GM19438 (cell line): ENCODE results near the gene KCTD19.
"Not testable (repeated sequence)": the region's sequence is repeated elsewhere in the genome, so short reads cannot be mapped to it uniquely, and the experiment has no call there.

Experiments
- ATAC-seq: cut with Tn5 transposase; IDR thresholded peaks from one replicate; pipeline ENCODE4 v1.9.1; 2021; ENCODE audit warnings: low read depth; ENCODE audit not compliant: unreplicated experiment

The KCTD19 gene

DNA sequence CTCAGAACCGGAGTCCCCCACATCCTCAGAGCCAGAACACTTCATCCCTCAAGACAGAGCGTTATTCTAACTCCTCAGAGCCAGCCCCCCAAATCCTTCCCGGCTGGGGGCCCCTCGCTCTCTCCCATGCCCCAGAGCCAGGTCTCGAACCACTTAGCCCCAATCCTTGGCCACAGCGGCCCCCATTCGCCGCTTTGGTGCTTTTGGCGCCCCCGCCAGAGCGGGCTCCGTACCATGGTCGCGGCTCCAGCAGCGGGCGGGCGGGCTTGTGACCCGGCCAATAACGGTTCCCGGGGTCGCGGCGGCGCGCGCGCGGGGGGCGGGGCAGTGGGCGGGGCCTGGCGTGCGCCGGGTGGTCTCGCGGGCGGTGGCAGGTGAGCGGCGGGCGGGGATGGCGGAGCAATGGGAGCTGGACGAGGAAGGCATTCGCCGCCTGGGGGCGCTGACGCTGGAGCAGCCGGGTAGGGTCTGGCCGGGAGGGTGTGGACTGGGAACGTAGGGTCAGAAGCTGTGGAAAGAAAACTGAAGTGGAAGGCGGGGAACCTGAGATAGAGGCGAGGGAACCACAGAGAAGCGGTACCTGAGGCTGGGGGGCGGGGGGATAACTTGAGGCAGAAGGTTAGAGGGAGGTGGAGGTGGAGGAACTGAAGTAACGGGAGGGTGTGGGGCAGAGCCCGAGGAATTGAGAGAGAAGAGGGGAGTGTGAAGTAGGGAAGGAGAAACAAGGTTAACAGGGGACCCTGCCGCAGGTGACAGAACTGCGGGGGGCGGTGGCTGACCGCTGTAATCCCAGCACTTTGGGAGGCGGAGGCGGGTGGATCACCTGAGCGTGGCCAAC is at the start of gene KCTD19, which contains the start of gene LRRC36:
Gene KCTD19, minus strand, starts transcription at position 270 of the 838 bp plus-strand sequence. Its CDS starts 34 bp downstream, at position 236.
Gene LRRC36, plus strand, starts transcription at position 344 of the 838 bp plus-strand sequence. Its CDS starts 48 bp downstream, at position 392.
- no peak for ATAC-seq

GRCh38 chr16:67376012-67376411 is 49.5 kb upstream of the KCTD19 start:
- ATAC-seq: not testable (repeated sequence)

GRCh38 chr16:67372664-67373063 is 46.1 kb upstream of the KCTD19 start:
- no peak for ATAC-seq

DNA sequence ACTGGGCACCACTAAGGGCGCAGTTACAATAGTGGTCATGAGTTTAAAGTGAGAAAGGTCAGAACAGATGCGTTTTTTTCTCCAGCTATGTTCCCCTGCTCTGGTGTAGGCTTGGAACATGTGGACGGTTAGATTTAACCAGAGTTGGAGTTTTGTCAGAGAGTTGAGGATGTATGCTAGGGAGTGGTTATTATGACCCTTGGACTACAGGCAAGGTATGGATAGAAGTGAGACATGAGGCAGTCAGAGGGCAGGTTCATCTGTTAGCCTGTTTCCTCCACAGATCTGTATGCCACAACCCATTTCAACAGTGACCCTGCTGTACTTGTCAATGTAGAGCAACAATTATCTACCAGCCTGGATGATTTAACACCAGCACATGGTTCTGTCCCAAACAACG is 44.1 kb upstream of the KCTD19 start:
- no peak for ATAC-seq

GRCh38 chr16:67364600-67365235 is 38.2 kb upstream of the KCTD19 start:
- no peak for ATAC-seq

DNA sequence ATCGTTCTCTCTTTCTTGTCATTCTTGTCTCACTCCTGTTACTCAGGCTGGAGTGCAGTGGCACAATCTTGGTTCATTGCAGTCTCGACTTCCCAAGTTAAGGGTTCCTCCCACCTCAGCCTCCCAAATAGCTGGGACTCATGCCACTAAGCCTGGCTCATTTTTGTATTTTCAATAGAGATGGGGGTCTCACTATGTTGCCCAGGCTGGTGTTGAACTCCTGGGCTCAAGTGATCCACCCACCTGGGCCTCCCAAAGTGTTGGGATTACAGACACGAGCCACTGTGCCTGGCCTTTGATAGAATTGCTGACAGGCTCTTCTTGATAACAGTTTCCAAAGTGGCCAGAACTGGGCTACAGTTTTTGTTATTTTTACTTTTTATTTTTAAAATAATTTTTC is 34.5 kb upstream of the KCTD19 start:
- no peak for ATAC-seq

DNA sequence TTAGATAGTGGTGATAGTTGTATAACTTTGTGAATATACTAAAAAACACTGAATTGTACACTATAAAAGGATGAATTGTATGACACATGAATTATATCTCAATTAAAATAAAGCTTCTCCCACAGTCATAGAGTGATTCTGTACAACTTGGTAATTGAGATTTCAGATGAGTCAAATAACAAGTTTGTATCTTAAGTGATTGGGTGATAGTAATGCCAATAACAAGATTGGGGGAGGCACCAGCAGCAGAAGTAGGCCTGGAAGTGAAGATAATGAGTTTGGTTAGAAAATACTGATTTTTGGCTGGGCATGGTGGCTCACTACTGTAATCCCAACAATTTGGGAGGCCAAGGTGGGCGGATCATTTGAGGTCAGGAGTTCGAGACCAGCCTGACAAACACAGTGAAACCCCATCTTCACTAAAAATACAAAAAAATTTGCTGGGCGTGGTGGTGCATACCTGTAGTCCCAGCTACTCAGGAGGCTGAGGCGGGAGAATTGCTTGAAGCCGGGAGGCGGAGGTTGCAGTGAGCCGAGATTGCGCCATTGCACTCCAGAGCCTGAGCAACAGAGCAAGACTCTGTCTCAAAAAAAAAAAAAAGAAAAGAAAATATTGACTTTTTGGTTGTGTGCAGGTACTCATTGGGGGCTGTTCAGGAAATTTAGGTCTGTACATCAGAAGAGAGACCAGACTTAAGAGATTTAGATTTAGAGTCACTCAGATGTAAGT is 33.2 kb upstream of the KCTD19 start:
- not testable (repeated sequence) for ATAC-seq

DNA sequence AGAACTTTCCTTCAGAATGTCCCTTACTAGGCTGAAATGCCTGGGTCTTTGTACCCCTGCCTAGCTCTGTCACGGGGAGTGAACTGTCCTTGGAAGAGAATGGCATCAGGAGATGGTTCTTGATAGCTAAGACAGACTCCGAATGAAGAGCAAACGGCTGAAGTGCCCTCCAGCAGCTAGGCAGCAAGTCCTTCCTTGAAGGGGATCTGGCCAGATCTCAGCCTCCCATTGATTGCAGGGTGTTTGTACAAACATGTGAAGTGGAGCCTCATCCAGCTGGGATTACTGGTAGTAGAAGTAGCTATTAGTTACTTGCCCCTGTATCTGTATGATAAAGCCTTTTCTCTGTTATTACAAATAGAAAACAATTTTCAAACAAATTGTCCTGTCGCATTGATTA is 31.0 kb upstream of the KCTD19 start:
- ATAC-seq: no peak

GRCh38 chr16:67356396-67356795 is 29.9 kb upstream of the KCTD19 start:
- no peak for ATAC-seq

DNA sequence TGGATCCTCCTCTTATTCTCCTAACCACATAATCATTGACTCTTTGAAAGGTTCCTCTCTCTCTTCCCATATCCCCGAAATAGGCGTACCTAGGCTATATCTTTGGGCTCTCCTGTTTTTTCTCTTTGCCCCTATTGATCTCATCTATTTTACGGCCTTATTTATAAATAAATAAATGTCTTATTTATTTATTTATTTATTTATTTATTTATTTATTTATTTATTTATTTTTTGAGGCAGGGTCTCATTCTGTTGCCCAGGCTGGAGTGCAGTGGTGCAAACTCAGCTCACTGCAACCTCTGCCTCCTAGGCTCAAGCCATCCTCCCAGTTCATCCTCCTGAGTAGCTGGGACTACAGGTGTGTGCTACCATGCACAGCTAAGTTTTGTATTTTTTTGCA is 25.9 kb upstream of the KCTD19 start:
- ATAC-seq: not testable (repeated sequence)

GRCh38 chr16:67350324-67350723 is 23.8 kb upstream of the KCTD19 start:
- ATAC-seq: no peak

- ATAC-seq: no peak
These were observed 22.6 kb upstream of the KCTD19 start for GRCh38 chr16:67349172-67349571.

- ATAC-seq: no peak
These were observed 19.8 kb upstream of the KCTD19 start for GRCh38 chr16:67346341-67346740.

- ATAC-seq: no peak
These were observed 18.9 kb upstream of the KCTD19 start for GRCh38 chr16:67345401-67345800.

DNA sequence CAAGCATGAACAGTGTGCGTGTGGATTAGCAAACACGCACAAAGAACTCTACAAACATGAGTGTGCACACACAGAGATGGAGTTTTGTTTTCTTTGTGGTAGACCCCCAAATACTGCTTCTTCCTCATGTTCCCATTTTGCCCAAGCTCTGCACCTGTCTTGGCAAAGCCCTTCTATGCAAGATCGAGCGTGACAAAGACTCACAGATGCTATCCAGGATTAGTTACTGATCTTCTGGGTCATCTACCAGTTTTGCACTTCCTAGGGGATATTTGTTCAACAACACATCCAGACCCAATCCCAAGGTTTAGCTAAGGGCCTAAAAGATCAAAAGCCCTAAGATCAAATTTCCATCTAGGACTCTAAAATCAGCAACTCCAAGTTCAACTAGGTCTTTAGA is 16.1 kb upstream of the KCTD19 start:
- ATAC-seq: no peak

DNA sequence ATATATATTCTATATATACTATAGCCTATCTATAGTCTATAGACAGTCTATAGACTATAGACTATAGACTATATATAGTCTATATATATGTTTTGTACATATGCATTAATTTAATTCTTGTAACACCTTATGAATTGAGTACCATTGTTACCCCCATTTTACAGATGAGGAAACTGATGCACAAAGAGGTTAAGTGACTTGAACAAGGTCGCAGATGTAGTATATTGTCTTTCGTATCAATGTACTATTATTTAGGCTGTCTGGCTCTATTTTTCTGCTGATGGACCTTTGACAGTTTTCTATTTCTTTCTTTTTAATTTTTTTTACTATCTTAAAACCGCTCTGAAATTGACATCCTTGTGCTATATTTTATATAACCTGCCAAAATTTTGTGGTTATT is 14.7 kb upstream of the KCTD19 start:
- ATAC-seq: no peak

GRCh38 chr16:67339453-67339852 is 12.9 kb upstream of the KCTD19 start:
- no peak for ATAC-seq

DNA sequence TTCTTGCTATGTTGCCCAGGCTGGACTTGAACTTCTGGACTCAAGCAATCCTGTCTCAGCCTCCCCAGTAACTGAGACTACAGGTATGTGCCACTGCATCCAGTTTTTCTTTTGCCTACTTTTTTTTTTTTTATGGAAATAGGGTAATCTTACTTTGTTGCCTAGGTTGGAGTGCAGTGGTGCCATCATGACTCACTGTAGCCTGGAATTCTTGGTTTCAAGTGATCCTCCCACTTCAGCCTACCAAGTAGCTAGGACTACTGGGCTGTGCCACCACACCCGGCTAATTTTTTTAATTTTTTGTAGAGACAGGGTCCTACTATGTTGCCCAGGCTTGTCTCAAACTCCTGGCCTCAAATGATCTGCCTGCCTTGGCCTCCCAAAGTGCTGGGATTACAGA is 10.1 kb upstream of the KCTD19 start:
- no peak for ATAC-seq

- ATAC-seq: no peak
These were observed 9.6 kb upstream of the KCTD19 start for GRCh38 chr16:67336116-67336515.

DNA sequence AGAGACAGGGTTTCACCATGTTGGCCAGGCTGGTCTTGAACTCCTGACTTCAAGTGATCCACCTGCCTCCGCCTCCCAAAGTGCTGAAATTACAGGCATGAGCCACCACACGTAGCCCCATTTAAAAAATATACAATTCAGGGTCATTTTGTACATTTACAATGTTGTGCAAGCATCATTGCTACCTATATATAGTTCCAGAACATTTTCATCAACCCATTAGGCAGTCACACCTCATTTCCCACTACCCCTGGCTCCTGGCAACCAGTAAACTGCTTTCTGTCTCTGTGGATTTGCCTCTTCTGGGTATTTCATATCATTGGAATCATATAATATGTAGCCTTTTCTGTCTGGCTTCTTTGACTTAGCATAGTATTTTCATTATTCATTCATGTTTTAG is 6.8 kb upstream of the KCTD19 start:
- no peak for ATAC-seq

- no peak for ATAC-seq
These were observed 3.4 kb upstream of the KCTD19 start for GRCh38 chr16:67329901-67330300.
